Body of pancreas (tissue), 4 donors: ENCODE data around the gene PHKB.

ENCODE experiments used
- CTCF ChIP-seq, 7 experiments: fragments of 450-650 bp in 4 of 7; fragments of 200-600 bp in 3 of 7; sonication (generic) in 3 of 7; IDR thresholded peaks; one replicate each; pipeline ENCODE4 v1.5.1; 2016 to 2019; ENCODE audit warnings: antibody characterized with exemption in 7 of 7
- POLR2A ChIP-seq, 3 donors: fragments of 450-650 bp; IDR thresholded peaks; one replicate each; pipeline ENCODE4 v1.6.1; 2016; ENCODE audit warnings: antibody characterized with exemption in 3 of 3, mild to moderate bottlenecking in 2 of 3

DNA sequence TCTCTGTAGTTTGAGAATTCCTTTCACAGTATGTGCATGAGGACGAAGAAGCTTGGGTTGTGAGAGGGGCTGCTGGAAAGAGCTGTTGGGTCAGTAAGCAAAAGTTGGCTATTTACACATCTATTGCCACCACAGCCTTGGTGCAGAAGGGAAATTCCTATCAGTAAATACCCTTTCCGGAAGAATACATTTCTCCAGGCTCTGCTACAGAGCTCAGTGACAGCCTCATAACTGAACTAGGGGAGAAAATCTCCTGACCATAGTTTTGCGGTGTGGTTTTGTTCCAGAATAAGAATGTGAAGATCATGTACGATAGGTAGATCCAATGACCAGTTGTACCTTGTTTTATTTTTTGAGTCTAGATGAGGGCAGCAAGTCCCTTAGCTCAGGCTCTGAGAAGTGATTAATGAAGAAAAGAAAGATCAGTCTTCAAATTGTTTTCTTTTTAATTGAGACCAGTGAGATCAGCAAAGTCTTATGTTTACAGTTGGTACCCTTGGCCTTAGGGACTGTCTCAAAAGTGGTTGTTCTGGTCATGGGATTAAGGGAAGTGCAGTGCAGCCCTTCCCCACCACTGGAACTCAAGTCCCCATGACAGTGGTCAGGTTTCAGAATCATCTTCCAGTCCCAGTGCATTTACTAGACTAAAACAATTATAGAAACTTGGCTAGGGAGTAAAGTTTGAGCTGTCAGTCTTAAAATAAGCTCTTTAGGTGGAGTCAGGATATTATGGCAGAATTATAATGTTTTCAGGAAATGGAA lies 123.5 kb downstream of the PHKB start:
- no peak for TF ChIP-seq POLR2A (IDR thresholded peaks at IDR 0.05)
- TF ChIP-seq CTCF (IDR thresholded peaks at IDR 0.05) = no peak
